WTC11 (cell line): ENCODE results near the gene TMTC2. TPM values are rescaled to one million over a fixed set of nuclear protein-coding genes. Genes with fewer than 3 reads are reported as not detected.

Source experiments
- ATAC-seq: fragments of 200-7000 bp; cut with Tn5 transposase; 2 replicates; pipeline ENCODE4 v1.10.0; 2021; ENCODE audit warnings: mild to moderate bottlenecking, moderate library complexity
- CTCF ChIA-PET: fragments of 300-600 bp; sonication (Branson Sonifier 250); formaldehyde crosslinking; loops from one replicate; lab custom pipeline; 2021; ENCODE audit warnings: antibody characterized with exemption; lab: Charles Lee
- POLR2A ChIA-PET: fragments of 350-600 bp; sonication (Branson Sonifier 250); formaldehyde crosslinking; loops from one replicate; lab custom pipeline; 2021; ENCODE audit warnings: antibody characterized with exemption; lab: Charles Lee
- DNase-seq: peaks from one replicate; pipeline ENCODE4 v3.0.0; 2021; ENCODE audit warnings: low spot score
- H3K27ac Mint-ChIP-seq: 2 replicates; pipeline ENCODE4 v1.8.0; 2021; ENCODE audit warnings: mixed read lengths
- H3K27me3 Mint-ChIP-seq: 2 replicates; pipeline ENCODE4 v1.8.0; 2021; ENCODE audit warnings: low read depth, mild to moderate bottlenecking, moderate library complexity, mixed read lengths
- H3K36me3 Mint-ChIP-seq: 2 replicates; pipeline ENCODE4 v1.8.0; 2021; ENCODE audit warnings: mixed read lengths
- H3K4me1 Mint-ChIP-seq: 2 replicates; pipeline ENCODE4 v1.8.0; 2022; ENCODE audit warnings: mixed read lengths
- H3K4me3 Mint-ChIP-seq: 2 replicates; pipeline ENCODE4 v1.8.0; 2021; ENCODE audit warnings: mild to moderate bottlenecking, moderate library complexity, mixed read lengths
- H3K9me3 Mint-ChIP-seq: 2 replicates; pipeline ENCODE4 v1.8.0; 2021; ENCODE audit warnings: mixed read lengths
- AR ChIP-seq: fragments of 250-450 bp; sonication (Bioruptor Pico); IDR thresholded peaks from 2 replicates; pipeline ENCODE4 v1.9.0; 2021; ENCODE audit warnings: mild to moderate bottlenecking
- ARID4B ChIP-seq: sonication (generic); formaldehyde crosslinking; IDR thresholded peaks from 2 replicates; pipeline ENCODE4 v1.8.0; 2023; ENCODE audit warnings: missing genetic modification reagents, mild to moderate bottlenecking, borderline replicate concordance
- ATF2 ChIP-seq: sonication (generic); formaldehyde crosslinking; IDR thresholded peaks from 2 replicates; pipeline ENCODE4 v1.8.1; 2022; ENCODE audit warnings: low read depth, missing genetic modification reagents, borderline replicate concordance
- ATF6 ChIP-seq: sonication (generic); formaldehyde crosslinking; IDR thresholded peaks from 2 replicates; pipeline ENCODE4 v1.8.1; 2023; ENCODE audit warnings: mild to moderate bottlenecking, missing genetic modification reagents
- ETV6 ChIP-seq: sonication (generic); formaldehyde crosslinking; IDR thresholded peaks from 2 replicates; pipeline ENCODE4 v1.8.1; 2022; ENCODE audit warnings: mild to moderate bottlenecking, missing genetic modification reagents
- FOXP1 ChIP-seq: sonication (generic); formaldehyde crosslinking; IDR thresholded peaks from 2 replicates; pipeline ENCODE4 v1.8.0; 2022; ENCODE audit warnings: missing genetic modification reagents, mild to moderate bottlenecking, moderate library complexity, borderline replicate concordance
- GABPB1 ChIP-seq: sonication (generic); formaldehyde crosslinking; IDR thresholded peaks from 2 replicates; pipeline ENCODE4 v1.8.1; 2023; ENCODE audit warnings: mild to moderate bottlenecking, missing genetic modification reagents
- JUN ChIP-seq: sonication (generic); formaldehyde crosslinking; IDR thresholded peaks from 2 replicates; pipeline ENCODE4 v1.8.0; 2023; ENCODE audit warnings: mild to moderate bottlenecking, missing genetic modification reagents
- MXD4 ChIP-seq: fragments of 250-450 bp; sonication (Bioruptor Pico); IDR thresholded peaks from 2 replicates; pipeline ENCODE4 v1.8.0; 2021; ENCODE audit warnings: mild to moderate bottlenecking, moderate library complexity, borderline replicate concordance
- NR1H2 ChIP-seq: sonication (generic); formaldehyde crosslinking; IDR thresholded peaks from 2 replicates; pipeline ENCODE4 v1.9.0; 2021; ENCODE audit warnings: mild to moderate bottlenecking, moderate library complexity, missing genetic modification reagents
- PREB ChIP-seq: sonication (generic); formaldehyde crosslinking; IDR thresholded peaks from 2 replicates; pipeline ENCODE4 v1.8.1; 2022; ENCODE audit warnings: mild to moderate bottlenecking, missing genetic modification reagents, moderate library complexity, borderline replicate concordance
- PRRX2 ChIP-seq: fragments of 250-450 bp; sonication (Bioruptor Pico); IDR thresholded peaks from 2 replicates; pipeline ENCODE4 v1.8.0; 2021; ENCODE audit warnings: mild to moderate bottlenecking
- RORB ChIP-seq: fragments of 250-450 bp; sonication (Bioruptor Pico); IDR thresholded peaks from 2 replicates; pipeline ENCODE4 v1.9.0; 2021; ENCODE audit warnings: mild to moderate bottlenecking
- ZBTB43 ChIP-seq: sonication (generic); formaldehyde crosslinking; IDR thresholded peaks from 2 replicates; pipeline ENCODE4 v1.8.1; 2023; ENCODE audit warnings: mild to moderate bottlenecking, missing genetic modification reagents
- ZNF138 ChIP-seq: sonication (generic); formaldehyde crosslinking; conservative IDR thresholded peaks from 2 replicates; pipeline ENCODE4 v1.8.1; 2022; ENCODE audit warnings: mild to moderate bottlenecking, moderate library complexity, missing genetic modification reagents
- ZNF423 ChIP-seq: fragments of 250-450 bp; sonication (Bioruptor Pico); IDR thresholded peaks from 2 replicates; pipeline ENCODE4 v2.1.2; 2022; ENCODE audit warnings: mild to moderate bottlenecking, moderate library complexity
- ZNF425 ChIP-seq: fragments of 250-450 bp; sonication (Bioruptor Pico); conservative IDR thresholded peaks from 2 replicates; pipeline ENCODE4 v1.9.0; 2021; ENCODE audit warnings: mild to moderate bottlenecking
- ZSCAN18 ChIP-seq: fragments of 250-450 bp; sonication (Bioruptor Pico); IDR thresholded peaks from 2 replicates; pipeline ENCODE4 v2.1.2; 2022; ENCODE audit warnings: mild to moderate bottlenecking, moderate library complexity
- total RNA-seq: library from RNA; stranded (reverse); gene quantifications from 3 replicates; pipeline ENCODE4 v1.2.3, GENCODE V29; 2021

Gene TMTC2
- total RNA-seq, 1 experiment from 2014 or later, result 6.4 TPM

GRCh38 chr12:82874945-82875344 lies 188.2 kb downstream of the TMTC2 start (continued):
- TF ChIP-seq PREB, result no peak
- TF ChIP-seq ETV6 (CRISPR knock-in tag), result no peak
- no peak for TF ChIP-seq ZNF423
- no peak for TF ChIP-seq ZNF138 (CRISPR knock-in tag)
- TF ChIP-seq JUN, result no peak
- TF ChIP-seq MXD4 (CRISPR knock-in tag), result no peak
- no peak for TF ChIP-seq GABPB1
- no peak for TF ChIP-seq AR (CRISPR knock-in tag)
- TF ChIP-seq ARID4B (CRISPR knock-in tag), result no peak

- ChIA-PET POLR2A (no interaction called here), CTCF (interaction anchor here (1.4 kb wide), 1 partner anchor 190 kb away, joined by 6 read pairs; no protein-coding TSS in a partner anchor)
- no peaks in the 10 kb centered on the region for H3K9me3 Mint-ChIP-seq
- no peaks in the 10 kb centered on the region for H3K27me3 Mint-ChIP-seq
- no peak overlapping the region for H3K27ac Mint-ChIP-seq
- no peak for ATAC-seq
- H3K4me1 Mint-ChIP-seq, result peaks cover 4% of the 10 kb centered on the region
- no peak overlapping the region for H3K4me3 Mint-ChIP-seq
- DNase-seq, result no peak
- H3K36me3 Mint-ChIP-seq, result no peaks in the 10 kb centered on the region
- TF ChIP-seq PREB (no peak), PRRX2 (no peak), ATF2 (CRISPR knock-in tag) (no peak), FOXP1 (CRISPR knock-in tag) (no peak), RORB (CRISPR knock-in tag) (no peak), ATF6 (CRISPR knock-in tag) (no peak), ZBTB43 (no peak), ZNF425 (no peak), NR1H2 (CRISPR knock-in tag) (no peak), ZSCAN18 (no peak)
Measured at GRCh38 chr12:82876075-82876474, 189.4 kb downstream of the TMTC2 start.
